ENCODE results near the gene QSER1.
A peak's percentile ranks its signal among the peaks of the same experiment; 100 is the strongest.
"Not testable (repeated sequence)": the region's sequence is repeated elsewhere in the genome, so short reads cannot be mapped to it uniquely, and the experiment has no call there.

QSER1 gene

DNA sequence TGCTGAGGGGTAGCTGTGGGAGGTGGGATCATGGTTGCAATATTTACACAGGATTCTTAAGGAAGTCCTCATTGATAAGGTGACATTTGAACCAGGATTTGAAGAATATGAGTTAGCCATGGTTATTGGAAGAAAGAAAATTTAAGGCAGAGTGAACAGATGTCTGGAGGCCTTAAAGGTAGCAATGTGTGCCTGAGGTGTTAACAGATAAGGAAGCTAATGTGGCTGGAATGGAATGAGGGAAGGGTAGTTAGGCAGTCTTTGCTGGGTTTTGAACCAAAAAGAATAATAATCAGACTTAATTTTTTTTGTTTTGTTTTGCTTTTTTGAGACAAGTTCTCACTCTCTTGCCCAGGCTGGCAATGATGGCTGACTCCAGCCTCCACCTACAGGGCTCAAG, 113.4 kb downstream of the QSER1 start:
- DNase-seq = no peak

- no peak for DNase-seq
Observed at GRCh38 chr11:33013755-33014154, 121.1 kb downstream of the QSER1 start.

DNA sequence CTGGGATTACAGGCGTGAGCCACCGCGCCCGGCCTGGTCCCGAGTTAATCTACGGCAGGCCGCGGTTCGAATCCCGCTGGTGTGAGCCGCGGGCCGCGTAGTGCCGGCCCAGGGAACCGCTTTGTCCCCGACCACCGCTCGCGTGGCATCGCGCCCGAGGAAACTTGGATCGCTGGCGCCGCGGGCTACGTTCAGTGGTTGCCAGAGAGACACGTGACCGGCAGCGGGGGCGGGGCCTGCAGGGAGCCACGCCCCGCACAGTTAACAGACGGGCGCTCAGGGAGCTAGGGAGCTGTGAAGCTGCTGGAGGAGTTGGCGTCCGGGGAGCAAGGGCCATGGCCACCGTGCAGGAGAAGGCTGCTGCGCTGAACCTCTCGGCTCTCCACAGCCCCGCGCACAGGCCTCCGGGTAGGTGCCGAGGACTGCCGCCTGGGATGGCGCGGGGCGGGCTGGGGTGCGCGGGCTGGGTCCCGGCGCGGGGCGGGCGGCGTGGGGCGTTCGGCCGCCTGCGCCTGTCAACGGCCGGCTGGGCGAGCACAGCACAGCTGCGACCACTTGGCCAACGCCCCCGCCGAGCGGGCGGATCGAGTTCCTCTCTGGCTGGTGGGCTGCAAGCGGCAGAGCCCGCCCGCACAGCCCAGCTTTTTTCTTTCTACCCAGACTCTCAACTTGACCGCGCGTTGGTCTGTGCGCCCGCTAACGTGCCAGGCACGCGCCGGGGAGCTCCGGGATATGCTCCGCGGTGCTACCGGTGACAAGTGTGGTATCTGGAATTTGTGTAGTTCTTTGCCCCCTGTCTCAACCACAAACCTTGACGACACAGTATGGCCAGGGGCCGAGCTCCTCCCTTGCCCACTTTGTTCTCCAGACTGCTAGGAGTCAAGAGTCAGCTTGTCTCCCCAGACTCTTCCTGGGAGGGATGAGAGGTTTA, 123.3 kb downstream of the QSER1 start, which contains the start of gene DEPDC7:
TSS of gene DEPDC7 (plus strand) at position 258 of the 931 bp plus-strand sequence. CDS start at position 336, 78 bp downstream.
- peak; percentile 89 for DNase-seq

- no peak for DNase-seq
Observed at GRCh38 chr11:33016654-33017053, 124.0 kb downstream of the QSER1 start.

- DNase-seq = no peak
Observed at GRCh38 chr11:33017478-33017877, 124.9 kb downstream of the QSER1 start.

GRCh38 chr11:33017965-33018364, 125.4 kb downstream of the QSER1 start:
- no peak for DNase-seq

GRCh38 chr11:33018840-33019239, 126.2 kb downstream of the QSER1 start:
- no peak for DNase-seq

DNA sequence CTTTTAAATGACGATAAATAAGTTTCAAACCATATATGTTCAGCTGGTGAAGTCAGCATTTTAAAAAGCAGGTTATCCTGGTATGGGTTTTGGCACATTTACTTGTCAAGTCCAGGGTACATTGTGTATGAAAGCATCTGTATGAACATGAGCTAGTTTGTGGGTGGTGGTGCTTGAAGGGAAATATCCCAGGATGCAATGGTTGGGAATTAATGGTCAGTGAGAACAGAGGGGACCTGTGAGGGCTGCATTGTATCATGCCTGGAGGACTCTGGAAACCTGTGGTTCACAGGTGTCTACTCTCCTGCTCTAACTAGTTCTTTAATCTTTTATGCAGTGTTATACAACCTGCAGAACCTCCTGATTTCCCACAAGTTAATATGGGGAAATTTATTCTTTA, 128.9 kb downstream of the QSER1 start:
- no peak for DNase-seq

GRCh38 chr11:33021937-33022336, 129.3 kb downstream of the QSER1 start:
- no peak for DNase-seq

DNA sequence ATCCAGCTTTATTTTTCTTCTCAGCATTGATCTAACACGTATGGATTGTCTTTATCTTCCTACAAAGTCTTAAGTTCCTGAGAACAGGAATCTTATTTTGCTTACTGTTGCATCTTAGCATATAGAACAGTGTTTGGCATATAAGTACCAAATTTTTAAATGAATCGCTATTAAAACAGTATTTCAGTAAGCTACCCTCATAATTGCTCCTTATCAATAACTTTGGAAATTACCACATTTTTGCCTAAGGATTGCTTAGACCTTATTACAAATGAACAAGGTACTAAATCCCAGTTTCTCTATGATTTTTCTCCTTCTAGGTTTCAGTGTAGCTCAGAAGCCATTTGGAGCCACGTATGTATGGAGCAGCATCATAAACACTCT, 132.7 kb downstream of the QSER1 start:
- no peak for DNase-seq

GRCh38 chr11:33027233-33027632, 134.6 kb downstream of the QSER1 start:
- DNase-seq = no peak

GRCh38 chr11:33027846-33028536, 135.4 kb downstream of the QSER1 start:
- DNase-seq = no peak

DNA sequence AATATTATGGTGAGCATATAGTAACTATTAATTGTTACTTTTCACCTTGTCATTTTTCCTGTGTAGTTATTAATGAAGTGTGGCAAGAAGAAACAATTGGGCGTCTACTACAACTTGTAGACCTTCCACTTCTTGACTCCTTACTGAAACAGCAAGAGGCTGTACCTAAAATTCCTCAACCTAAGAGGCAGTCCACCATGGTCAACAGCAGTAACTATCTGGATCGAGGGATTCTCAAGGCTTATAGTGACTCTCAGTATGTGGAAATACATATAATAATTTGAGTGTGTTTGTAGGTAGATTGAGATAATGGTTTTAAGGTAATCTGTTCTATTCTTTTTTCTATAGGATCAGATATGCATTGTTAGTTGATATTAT, 135.9 kb downstream of the QSER1 start:
- no peak for DNase-seq

- DNase-seq = not testable (repeated sequence)
Observed at GRCh38 chr11:33029218-33029617, 136.6 kb downstream of the QSER1 start.
